Stimulated activated CD4-positive, alpha-beta T cell treated with anti-CD3 and anti-CD28 coated beads, Interleukin-1b, Interleukin-23, amount 100 ng/mL, for 48 hours (primary cell): ENCODE results near the gene FAM81B.

Experiments used
- DNase-seq: peaks from one replicate; pipeline ENCODE4 v3.0.0-alpha.2; 2020

Gene FAM81B

GRCh38 chr5:95403996-95404395 lies 12.8 kb downstream of the FAM81B start:
- no peak for DNase-seq

GRCh38 chr5:95406426-95407090 lies 15.4 kb downstream of the FAM81B start:
- DNase-seq = no peak

- no peak for DNase-seq
Observed at GRCh38 chr5:95410279-95410678, 19.1 kb downstream of the FAM81B start.

DNA sequence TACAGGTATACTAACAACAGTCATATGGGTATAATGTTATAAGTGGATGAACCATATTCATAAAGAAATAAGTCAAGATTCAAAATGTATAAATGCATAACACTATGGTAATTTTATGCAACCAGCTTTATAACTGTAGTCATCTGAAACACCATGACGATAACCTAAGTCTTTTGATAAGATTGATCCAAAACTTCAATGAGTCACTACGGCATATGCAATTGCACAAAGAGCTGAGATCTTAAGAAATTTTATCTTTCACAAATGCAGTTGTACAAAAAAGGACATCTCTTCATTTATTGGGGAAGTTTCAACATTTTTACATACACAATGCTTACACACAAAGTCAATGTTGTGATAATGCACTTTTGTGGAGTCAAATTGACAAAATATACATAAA lies 20.3 kb downstream of the FAM81B start:
- DNase-seq = no peak

GRCh38 chr5:95414451-95414850 lies 23.3 kb downstream of the FAM81B start:
- no peak for DNase-seq

GRCh38 chr5:95417971-95418370 lies 26.8 kb downstream of the FAM81B start:
- no peak for DNase-seq

DNA sequence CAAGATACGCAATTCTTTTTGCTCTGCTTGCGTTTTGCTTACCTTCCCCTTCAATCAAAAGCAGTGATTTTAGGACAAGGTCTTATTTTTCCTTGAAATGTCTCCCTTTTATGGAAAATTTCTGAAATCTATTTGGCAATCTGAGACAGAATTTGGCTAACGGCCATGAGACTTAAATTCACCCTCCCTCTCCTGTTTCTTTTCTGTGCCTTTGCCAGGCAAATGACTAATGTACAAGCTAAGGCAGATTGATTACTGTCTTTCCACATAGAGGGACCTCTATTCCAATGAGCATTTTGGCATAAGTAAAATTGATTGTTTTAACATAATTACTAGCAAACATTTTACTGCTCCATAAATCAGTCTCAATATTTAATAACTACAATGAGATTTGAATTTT lies 31.7 kb downstream of the FAM81B start:
- DNase-seq = no peak

- no peak for DNase-seq
Observed at GRCh38 chr5:95424016-95424415, 32.9 kb downstream of the FAM81B start.

DNA sequence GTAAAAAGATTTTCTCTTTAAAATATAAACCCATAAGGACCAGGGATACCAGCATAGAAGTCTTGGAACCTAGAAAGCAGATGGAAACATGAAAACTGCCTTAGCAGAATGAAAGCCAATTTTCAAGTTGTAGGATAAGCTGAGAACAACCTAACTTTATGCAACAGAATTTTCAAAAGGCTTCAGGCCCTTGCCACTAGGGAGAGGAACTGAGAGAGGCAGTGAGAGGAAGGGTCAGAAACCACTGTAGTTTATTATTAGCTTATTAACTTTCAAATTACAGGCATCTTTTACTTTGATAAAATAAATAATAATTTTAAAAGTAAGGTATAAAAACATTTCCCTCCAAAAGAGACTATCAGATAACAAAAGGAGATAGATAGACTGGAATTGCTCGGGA lies 33.4 kb downstream of the FAM81B start:
- no peak for DNase-seq

GRCh38 chr5:95426227-95426626 lies 35.1 kb downstream of the FAM81B start:
- no peak for DNase-seq

DNA sequence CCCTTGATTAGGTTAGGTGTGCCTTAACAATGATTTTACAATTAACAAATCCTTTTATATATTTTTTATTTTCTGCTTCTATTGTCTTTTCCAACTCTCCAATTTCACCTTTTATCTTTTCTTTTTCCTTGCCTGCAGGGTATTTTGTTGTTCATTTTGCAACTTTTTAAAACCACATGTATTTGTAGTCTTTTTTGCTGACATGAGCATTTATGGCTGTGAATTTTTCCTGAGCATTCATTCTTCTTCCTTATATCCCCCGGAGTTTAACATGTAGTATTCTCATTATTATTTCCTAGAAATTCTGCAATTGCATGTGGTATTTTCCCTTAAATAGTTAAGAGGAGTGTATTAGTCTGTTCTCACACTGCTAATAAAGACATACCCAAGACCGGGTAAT lies 41.6 kb downstream of the FAM81B start:
- no peak for DNase-seq

DNA sequence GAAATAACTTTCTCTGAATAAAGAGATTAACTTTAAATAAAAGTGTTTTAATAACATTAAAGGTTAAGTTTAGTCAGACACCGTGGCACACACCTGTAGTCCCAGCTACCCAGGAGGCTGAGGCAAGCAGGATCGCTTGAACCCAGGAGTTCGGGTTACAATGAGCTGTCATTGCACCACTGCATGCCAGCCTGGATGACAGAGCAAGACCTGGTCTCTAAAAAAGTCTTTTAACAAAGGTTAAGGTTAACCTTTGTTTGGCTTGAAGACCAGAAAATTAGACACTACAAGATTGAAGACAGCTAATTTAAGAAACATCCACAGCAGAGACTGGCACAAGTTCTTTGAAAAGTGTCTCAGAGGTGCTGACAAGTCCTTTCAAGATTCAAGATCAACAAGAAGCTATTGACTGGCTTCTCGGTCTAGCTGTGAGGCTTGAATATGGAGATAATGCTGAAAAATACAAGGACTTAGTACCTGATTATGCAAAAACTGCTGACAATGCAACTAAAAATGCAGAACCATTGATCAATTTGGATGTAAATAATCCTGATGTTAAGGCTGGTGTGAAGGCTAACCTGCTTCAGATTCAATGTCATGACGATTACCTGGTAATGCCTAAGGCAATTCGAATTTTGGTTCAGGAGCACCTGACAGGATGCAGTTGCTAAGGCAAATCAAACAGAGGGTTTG lies 48.8 kb downstream of the FAM81B start:
- DNase-seq = no peak

DNA sequence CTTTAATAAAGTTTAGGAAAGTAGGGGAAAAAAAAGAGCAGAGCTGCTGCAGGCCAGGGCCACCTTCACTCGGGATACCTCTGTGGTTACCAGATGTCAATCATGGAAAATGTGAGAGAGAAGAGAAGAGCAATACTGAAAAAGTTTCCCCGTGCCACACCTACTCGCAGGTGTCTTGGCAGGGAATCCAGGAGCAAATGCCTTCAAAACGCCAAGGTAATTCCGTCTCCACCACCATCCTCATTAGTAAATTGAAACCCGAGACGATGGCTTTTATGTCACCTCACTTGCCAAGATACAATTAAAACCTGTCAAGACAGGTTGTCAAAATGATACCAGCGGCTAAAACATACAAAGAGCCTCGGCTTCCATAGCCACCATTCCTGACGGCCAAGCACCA lies 49.7 kb downstream of the FAM81B start:
- no peak for DNase-seq

GRCh38 chr5:95441636-95442035 lies 50.5 kb downstream of the FAM81B start:
- no peak for DNase-seq

- no peak for DNase-seq
Observed at GRCh38 chr5:95445442-95445841, 54.3 kb downstream of the FAM81B start.

GRCh38 chr5:95445995-95446394 lies 54.8 kb downstream of the FAM81B start:
- DNase-seq = no peak

DNA sequence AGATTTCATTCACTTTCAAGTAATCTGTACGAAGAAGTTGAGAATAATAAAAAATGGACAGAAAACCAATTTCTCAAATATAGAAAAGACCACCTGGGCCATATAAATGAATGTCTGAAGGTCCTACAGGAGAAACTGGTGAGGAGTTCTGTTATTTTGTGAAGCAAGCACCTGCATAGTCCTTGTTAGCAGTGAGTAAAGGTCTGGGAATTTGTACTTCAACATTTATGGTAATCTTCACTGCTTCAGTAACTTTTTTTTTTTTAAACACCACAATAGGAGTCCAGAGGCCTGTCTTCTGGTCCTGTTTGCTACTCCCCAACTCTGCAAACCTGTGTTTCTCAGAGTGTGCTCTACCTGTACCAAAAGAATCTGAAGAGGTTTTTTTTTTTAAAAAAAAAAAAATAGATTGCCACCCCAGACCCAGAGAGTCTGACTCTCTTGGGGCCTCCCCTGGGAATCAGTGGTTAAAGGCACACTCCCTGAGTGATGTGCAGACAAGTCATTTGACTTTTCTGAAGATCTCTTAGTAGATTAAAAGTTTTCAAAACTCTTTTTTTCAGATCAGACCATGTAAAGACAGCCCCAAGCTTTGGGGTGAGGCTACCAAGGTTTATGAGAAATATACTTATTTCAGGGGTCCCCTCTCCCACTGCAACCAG lies 55.5 kb downstream of the FAM81B start:
- DNase-seq = no peak

GRCh38 chr5:95447961-95448360 lies 56.8 kb downstream of the FAM81B start:
- no peak for DNase-seq

DNA sequence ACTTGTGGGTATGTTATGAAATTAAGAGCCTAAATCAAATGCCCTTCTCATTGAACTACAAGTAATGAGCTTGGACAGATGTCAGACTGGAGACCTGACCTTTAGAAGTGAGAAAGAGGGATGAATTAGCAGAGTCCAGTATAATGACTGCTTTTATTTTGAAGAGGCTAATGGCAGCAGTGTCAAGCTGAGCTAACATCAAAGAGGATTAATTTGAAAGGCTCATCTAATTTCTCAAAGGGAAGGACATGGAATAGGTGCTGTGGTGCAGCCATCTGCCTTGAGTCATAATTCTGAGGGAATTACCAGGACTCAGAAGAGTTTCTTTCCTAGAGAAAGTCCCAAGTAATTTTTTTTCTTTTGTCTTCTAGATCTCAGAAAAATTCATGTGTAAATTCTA lies 57.6 kb downstream of the FAM81B start:
- no peak for DNase-seq

DNA sequence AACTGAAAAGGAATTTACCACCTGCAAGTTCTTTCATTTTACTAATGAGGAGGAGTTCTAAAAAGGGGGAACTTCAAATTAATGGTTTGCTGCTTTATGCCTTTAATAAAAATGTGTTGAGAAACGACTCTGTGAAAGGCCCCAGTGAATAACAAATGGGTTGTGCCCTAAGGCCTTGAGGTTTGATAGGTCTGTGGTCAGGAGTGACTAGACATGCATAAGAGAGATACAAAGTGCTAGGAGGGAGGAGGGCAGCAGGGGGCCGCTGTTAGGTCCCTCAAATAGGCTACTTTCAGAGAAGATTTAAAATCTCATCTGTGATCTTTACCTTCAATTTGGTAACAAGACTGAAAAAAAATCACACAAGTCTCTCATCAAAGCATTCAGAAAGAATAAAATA lies 58.3 kb downstream of the FAM81B start:
- no peak for DNase-seq

- no peak for DNase-seq
Observed at GRCh38 chr5:95454536-95454935, 63.4 kb downstream of the FAM81B start.

DNA sequence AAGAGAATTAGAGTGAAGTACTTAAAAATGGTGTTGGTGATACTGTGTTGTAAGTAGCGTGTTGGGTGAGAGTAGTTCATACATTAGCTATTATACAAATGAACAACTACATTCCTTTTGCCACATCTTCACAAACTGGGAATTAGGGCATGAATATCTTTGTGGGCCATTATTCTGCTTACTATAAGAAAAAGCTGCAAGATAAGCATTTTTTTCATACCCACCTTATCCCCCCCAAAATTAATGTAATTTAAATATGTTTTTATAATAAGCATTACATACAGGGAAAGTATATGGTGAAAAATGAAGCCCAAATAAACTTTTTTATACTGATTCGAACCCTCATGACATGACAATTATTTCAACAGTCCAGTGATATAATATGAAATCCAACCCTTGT lies 69.5 kb downstream of the FAM81B start:
- DNase-seq = no peak

DNA sequence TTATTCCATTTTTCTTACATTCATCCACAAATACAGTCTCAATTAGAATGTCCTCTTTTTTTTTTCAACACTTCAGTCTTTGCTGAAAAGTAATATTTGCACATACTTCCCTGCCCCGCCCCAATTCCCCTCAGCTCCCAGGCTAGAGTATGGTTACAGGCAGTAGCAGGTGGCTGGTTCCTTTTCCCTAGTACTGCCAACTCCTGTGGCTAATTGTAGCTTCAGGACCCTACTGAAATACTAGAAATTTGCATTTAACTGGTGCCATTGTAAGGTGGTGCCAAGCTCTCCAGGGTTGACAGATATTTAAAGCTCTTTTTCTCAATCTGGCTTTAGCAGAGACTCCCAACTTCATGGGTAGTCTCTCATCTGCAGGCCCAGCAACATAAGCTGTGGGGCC lies 80.3 kb downstream of the FAM81B start:
- no peak for DNase-seq

GRCh38 chr5:95471942-95472341 lies 80.8 kb downstream of the FAM81B start:
- no peak for DNase-seq
